T-helper 1 cell (primary cell): Measurements from ENCODE around the gene ERBB2.
A peak's percentile ranks its signal among the peaks of the same experiment; 100 is the strongest.
"Not testable (repeated sequence)": the region's sequence is repeated elsewhere in the genome, so short reads cannot be mapped to it uniquely, and the experiment has no call there.

ENCODE experiments used
- DNase-seq, 5 donors: peaks; one replicate each; pipeline ENCODE4 v3.0.0-alpha.2; 2012 to 2020

Gene ERBB2

DNA sequence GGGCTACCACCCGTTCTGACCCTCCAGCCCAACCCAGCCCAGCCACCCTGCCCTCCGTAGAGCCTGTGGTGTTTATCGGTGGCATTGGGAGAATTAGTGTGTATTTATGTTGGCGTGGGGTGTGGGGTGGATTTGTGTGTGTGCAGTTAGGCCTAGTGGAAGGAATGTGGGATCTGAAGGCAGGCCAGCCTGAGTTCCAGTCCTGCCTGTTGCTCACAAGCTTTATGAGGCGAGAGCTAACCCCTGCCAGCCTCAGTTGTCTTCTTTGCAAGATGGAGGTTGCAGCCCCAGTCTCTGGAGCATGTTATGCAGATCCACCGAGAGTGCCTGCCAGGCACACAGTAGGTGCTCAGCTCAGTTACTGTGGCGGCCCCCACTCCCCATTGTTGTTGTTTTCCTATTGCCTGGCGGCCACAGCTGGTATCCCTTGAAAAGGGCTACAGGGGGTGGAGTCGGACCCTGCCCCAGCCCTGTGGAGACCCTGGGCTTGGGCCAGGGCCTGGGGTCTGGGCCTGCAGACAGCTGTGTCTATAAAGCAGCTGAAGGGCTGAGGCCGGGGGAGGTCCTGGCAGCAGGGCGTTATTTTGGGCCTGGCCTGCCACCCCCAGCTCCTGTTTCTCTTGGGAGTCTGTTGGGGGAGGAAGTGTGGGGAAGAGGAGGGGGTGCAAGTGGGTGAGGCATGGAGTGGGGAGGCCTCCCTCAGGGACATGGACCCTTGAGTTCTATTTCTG is 5.1 kb downstream of the ERBB2 start:
- DNase-seq: no peak

DNA sequence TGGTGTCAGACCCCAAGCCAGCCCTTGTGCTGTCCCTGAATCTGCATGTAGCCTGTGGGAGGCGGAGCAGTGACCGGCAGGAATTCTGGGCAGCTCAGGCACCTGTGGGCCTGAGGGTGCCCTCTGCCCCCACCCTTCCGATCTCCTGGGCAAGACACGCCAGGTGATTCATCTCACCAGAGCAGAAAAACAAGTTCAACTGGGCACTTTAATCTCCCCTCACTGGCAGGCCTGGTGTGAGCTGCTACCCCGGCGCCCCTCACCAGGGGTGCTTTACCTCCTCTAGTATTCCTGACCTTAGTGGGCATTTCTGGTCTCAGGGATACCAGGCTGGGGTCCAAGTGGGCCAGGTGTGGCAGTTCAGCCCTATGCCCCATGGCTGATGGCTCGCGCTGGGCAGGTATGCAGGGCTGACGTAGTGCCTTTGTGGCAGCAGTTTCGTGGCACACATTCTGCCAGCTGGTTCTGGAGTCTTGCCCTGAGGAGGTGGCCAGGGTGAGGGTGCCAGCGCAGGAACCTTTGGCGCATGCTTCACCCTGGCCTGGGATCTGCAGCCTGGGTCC is 6.0 kb downstream of the ERBB2 start:
- DNase-seq: no peak

DNA sequence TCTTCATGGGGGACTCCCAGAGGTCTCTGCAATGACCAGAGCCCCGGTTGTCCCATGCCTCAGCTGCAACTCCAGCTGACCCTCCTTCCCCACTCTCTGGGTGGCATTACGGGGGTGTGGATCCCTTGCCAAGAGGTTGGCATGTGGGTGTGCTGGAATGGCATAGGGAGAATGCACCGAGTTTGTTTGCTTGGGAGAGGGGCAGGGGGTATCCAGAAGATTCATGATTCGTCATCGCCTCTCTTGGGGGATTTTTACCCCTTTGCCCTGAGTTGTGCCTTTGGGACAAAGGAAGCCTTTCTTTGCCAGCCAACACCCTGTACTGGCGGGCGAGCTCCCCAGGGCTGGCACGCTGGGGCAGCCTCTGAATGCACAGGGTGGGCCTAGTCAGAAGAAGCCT is 6.5 kb downstream of the ERBB2 start:
- no peak for DNase-seq

DNA sequence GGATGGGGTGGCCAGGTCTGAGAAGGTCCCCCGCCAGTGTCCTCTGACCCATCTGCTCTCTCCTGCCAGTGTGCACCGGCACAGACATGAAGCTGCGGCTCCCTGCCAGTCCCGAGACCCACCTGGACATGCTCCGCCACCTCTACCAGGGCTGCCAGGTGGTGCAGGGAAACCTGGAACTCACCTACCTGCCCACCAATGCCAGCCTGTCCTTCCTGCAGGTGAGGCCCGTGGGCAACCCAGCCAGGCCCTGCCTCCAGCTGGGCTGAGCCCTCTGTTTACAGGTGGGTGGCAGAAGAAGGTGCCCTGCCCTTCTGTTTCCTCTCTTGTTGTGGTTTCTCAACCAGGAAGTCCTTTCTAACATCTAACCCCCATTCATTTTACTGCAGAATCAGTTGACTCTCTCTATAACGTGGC is 7.1 kb downstream of the ERBB2 start:
- peak in 1 of 5 donors; percentile 55 for DNase-seq

DNA sequence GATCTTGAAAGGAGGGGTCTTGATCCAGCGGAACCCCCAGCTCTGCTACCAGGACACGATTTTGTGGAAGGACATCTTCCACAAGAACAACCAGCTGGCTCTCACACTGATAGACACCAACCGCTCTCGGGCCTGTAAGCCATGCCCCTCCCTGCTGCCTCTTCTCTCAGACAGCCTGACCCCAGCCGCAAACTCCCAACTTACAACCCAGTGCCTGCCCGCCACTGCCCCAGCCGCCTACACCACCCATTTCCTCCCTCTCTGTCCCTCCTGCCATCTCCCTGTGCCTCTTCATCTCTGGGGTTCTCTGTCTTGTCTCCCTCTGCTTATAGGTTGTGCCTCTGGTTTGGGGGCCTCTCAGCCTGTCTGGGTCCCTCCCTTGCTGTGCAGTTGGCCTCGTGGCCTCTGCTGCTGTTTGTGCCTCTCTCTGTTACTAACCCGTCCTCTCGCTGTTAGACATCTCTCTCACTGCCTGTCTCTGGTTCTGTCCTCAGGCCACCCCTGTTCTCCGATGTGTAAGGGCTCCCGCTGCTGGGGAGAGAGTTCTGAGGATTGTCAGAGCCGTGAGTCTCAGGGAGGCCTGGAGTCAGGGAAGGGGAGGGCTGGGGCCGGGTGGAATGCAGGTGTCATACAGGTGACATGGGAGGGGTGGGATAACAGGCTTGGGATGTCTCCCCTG is 9.6 kb downstream of the ERBB2 start:
- DNase-seq: no peak

DNA sequence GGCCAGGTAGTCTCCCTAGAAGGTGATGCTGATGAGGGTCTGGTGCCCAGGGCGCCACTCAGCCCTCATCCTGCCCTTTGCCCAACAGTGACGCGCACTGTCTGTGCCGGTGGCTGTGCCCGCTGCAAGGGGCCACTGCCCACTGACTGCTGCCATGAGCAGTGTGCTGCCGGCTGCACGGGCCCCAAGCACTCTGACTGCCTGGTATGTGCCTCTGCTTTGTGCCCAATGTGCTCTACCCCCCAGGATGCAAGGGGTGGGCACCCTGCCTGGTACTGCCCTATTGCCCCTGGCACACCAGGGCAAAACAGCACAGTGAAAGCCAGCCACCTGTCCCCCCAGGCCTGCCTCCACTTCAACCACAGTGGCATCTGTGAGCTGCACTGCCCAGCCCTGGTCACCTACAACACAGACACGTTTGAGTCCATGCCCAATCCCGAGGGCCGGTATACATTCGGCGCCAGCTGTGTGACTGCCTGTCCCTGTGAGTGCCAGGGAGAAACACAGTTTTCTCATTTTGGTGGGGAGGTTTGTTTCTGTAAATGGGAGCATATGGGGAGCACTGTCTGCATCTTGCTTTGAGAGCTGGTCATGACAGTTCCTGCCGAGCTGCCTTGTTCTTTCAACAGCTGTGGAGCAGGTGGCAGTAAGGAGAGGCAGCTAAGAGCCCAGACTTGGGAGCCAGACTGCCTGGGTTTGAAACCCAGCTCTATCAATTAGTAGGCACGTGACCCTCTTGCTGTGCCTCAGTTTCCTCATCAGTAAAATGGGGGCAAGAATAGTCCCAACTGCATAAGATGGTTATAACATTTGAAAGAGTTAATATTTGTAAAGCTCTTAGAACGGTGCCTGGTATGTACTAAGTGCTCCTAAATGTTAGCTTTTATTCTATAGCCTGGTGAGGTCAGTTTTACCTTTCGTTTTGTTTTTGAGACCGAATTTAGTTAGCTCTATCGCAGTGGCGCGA is 10.4 kb downstream of the ERBB2 start:
- no peak for DNase-seq

DNA sequence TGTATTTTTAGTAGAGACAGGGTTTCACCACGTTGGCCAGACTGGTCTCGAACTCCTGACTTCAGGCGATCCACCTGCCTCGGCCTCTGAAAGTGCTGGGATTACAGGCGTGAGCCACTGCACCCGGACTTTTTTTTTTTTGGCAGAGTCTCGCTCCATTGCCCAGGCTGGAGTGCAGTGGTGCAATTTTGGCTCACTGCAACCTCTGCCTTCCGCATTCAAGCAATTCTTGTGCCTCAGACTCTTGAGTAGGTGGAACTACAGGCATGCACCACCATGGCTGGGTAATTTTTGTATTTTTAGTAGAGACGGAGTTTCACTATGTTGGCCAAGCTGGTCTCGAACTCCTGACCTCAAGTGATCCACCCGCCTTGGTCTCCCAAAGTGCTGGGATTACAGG is 11.2 kb downstream of the ERBB2 start:
- DNase-seq: not testable (repeated sequence)

DNA sequence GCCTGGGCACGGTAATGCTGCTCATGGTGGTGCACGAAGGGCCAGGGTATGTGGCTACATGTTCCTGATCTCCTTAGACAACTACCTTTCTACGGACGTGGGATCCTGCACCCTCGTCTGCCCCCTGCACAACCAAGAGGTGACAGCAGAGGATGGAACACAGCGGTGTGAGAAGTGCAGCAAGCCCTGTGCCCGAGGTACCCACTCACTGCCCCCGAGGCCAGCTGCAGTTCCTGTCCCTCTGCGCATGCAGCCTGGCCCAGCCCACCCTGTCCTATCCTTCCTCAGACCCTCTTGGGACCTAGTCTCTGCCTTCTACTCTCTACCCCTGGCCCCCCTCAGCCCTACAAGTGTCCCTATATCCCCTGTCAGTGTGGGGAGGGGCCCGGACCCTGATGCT is 12.0 kb downstream of the ERBB2 start:
- DNase-seq: no peak

DNA sequence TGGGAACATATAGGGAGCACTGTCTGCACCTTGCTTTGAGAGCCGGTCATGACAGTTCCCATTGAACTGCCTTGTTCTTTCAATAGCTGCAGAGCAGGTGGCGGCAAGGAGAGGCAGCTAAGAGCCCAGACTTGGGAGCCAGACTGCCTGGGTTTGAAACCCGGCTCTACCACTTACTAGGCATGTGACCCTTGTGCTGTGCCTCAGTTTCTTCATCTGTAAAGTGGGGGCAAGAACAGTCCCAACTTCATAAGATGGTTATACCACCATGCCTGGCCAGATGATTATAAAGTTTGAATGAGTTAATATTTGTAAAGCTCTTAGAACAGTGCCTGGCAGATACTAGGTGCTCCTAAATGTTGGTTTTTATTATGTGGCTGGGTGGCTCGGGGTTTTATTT is 14.4 kb downstream of the ERBB2 start:
- no peak for DNase-seq

DNA sequence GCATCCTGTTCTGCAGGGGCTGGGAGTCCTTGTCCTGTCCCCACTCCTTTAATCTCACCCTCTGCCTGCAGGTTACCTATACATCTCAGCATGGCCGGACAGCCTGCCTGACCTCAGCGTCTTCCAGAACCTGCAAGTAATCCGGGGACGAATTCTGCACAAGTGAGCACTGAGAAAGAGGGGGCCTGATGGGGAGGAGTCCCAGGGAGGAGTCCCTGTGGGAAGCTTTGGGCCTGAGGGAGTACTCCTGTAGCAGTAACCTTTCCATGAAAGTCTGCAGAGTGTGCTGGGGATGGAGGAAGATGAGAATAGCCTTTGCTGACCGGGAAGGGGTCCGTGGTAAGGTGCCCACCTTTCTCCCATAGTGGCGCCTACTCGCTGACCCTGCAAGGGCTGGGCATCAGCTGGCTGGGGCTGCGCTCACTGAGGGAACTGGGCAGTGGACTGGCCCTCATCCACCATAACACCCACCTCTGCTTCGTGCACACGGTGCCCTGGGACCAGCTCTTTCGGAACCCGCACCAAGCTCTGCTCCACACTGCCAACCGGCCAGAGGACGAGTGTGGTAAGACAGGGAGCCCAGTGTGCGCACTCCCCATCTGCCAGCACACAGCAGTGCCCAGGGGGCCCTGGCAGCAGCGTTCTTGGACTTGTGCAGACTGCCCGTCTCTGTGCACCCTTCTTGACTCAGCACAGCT is 15.7 kb downstream of the ERBB2 start:
- no peak for DNase-seq

DNA sequence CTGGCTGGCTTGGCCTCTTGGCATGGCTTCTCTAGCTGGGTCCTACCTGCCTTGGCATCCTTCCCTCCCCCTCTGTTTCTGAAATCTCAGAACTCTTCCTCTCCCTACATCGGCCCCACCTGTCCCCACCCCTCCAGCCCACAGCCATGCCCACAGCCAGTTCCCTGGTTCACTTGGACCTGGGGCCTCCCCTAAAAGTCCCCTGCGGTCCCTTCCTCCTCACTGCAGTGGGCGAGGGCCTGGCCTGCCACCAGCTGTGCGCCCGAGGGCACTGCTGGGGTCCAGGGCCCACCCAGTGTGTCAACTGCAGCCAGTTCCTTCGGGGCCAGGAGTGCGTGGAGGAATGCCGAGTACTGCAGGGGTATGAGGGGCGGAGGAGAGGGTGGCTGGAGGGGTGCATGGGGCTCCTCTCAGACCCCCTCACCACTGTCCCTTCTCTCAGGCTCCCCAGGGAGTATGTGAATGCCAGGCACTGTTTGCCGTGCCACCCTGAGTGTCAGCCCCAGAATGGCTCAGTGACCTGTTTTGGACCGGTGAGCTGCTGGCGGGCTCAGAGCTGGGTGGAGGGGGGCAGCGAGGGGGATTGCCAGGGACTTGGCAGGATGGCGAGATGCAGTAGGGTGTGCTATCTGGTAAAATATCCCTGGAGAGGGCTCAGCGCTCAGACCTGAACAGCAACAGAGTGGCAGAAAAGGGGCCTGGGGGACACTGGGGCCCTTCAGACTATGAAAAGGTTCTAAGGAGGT is 16.4 kb downstream of the ERBB2 start:
- DNase-seq: no peak

DNA sequence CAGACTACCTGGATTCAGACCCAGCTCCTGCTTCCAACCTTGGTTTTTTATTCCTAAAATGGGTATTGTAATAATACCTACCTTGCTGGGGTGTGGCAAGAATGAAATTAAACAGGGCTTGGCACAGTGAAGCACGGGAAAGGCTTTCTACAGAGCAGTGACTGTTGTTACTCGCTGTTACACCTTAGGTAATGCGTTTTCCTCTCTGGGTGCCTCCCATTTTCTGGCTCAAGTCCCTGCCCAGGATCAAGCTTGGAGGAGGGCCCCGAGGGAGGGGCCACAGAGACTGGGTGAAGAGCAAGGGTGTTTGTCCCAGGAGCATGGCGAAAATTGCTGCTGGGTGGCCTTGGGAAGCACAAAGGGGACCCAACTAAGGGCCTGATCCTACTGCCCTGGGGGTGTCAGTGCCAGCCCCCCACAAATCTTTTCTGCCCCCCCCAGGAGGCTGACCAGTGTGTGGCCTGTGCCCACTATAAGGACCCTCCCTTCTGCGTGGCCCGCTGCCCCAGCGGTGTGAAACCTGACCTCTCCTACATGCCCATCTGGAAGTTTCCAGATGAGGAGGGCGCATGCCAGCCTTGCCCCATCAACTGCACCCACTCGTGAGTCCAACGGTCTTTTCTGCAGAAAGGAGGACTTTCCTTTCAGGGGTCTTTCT is 17.1 kb downstream of the ERBB2 start:
- DNase-seq: no peak

DNA sequence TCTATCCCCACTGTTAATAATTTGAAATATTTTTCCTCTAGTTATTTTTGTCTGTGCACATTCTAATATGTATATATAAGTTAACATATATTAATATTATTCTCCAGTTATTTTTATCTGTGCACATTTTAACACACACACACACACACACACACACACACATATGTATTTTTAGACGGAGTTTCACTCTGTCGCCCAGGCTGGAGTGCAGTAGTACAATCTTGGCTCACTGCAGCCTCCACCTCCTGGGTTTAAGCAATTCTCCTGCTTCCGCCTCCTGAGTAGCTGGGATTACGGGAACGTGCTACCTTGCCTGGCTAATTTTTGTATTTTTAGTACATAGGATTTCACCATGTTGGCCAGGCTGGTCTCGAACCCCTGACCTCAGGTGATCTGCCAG is 17.8 kb downstream of the ERBB2 start:
- no peak for DNase-seq

DNA sequence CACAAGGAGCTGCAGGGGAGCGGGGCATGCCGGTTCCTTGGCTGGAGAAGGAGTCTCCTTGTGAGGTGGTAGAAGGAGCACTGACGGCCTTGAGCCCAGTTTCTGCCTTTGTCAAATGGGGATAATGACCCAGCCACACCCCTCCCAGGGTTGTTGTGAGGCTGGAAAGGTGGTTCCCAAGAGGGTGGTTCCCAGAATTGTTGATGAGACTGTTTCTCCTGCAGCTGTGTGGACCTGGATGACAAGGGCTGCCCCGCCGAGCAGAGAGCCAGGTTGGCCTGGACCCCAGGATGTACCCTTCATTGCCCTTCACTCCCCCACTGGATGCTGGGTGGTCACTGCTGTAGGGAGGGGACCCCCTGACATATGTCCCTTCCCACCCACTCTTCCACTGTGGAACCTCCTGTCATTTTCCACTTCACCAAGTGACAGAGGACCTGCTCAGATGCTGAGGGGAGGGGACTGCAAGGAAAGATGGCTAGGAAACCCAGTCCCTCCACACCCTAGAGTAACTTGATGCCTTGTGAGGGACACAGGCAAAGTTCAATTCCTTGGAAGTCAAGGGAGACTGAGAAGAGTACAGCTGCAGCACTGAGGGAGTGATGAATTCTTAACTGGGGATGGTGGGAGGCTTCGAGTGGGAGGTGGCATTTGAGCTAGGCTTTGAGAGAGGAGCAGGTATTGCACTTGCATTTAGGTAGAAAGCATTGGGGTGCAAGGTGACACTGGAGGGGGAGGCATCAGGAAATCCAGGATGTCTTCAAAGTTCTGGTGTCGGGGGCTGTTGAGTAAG is 19.9 kb downstream of the ERBB2 start:
- no peak for DNase-seq

DNA sequence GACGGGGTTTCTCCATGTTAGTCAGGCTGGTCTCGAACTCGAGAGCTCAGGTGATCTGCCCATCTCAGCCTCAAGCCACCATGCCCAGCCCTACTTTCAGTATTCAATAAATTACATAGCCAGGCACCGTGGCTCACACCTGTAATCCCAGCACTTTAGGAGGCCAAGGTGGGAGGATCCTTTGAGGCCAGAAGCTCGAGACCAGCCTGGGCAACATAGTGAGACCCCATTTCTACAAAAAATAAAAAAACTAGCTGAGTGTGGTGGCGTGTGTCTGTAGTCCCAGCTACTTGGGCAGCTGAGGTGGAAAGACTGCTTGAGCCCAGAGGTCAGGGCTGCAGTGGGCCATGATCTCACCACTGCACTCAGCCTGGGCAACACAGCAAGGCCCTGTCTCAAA is 22.2 kb downstream of the ERBB2 start:
- no peak for DNase-seq

DNA sequence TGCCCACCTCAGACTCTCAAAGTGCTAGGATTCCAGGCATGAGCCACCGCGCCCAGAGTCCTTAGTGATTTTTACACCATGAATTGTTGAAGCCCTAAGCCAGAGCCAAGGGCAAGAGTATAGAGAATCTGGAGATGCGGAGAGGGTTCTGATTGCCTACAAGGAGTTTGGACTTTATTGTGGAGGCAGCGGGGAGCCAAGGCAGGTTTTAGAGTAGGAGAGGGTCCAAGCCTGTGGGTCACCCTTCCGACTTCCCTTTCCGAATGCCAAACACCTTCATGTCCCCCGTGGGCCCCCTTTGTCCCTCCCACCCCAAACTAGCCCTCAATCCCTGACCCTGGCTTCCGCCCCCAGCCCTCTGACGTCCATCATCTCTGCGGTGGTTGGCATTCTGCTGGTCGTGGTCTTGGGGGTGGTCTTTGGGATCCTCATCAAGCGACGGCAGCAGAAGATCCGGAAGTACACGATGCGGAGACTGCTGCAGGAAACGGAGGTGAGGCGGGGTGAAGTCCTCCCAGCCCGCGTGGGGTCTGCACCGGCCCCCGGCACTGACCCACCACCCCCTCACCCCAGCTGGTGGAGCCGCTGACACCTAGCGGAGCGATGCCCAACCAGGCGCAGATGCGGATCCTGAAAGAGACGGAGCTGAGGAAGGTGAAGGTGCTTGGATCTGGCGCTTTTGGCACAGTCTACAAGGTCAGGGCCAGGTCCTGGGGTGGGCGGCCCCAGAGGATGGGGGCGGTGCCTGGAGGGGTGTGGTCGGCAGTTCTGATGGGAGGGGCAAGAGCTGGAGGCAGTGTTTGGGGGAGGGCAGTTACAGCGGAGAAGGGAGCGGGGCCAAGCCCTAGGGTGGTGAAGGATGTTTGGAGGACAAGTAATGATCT is 23.3 kb downstream of the ERBB2 start:
- no peak for DNase-seq

DNA sequence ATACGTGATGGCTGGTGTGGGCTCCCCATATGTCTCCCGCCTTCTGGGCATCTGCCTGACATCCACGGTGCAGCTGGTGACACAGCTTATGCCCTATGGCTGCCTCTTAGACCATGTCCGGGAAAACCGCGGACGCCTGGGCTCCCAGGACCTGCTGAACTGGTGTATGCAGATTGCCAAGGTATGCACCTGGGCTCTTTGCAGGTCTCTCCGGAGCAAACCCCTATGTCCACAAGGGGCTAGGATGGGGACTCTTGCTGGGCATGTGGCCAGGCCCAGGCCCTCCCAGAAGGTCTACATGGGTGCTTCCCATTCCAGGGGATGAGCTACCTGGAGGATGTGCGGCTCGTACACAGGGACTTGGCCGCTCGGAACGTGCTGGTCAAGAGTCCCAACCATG is 24.9 kb downstream of the ERBB2 start:
- DNase-seq: no peak

DNA sequence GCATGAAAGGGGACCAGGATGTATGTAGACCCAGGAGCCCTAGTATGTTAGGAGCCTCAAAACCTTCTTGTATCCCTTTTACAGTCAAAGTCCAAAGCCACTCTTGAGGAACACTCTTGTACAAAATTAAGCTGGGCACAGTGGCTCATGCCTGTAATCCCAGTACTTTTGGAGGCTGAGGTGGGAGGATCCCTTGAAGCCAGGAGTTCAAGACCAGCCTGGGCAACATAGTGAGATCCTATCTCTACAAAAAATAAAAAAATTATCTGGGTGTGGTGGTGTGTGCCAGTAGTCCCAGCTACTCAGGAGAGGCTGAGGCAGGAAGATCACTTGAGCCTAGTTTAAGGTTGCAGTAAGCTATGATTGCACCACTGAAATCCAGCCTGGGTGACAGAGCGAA is 26.1 kb downstream of the ERBB2 start:
- not testable (repeated sequence) for DNase-seq

DNA sequence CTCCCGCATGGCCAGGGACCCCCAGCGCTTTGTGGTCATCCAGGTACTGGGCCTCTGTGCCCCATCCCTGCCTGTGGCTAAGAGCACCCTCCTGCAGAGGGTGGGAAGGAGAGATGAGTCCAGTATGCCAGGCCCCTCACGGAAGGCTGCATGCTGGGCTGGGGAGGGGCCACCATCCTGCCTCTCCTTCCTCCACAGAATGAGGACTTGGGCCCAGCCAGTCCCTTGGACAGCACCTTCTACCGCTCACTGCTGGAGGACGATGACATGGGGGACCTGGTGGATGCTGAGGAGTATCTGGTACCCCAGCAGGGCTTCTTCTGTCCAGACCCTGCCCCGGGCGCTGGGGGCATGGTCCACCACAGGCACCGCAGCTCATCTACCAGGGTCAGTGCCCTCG is 26.8 kb downstream of the ERBB2 start:
- DNase-seq: no peak
